Parathyroid adenoma (tissue), 2 donors: Measurements from ENCODE around the gene FGF16.

Experiments used
- H2AFZ ChIP-seq: fragments of 300-600 bp; sonication (generic); one replicate; pipeline ENCODE4 v1.7.0; 2017; ENCODE audit warnings: antibody characterized with exemption, mild to moderate bottlenecking
- H3K27ac ChIP-seq: fragments of 300-600 bp; sonication (generic); one replicate; pipeline ENCODE4 v1.7.0; 2017
- H3K27me3 ChIP-seq: fragments of 300-600 bp; sonication (generic); one replicate; pipeline ENCODE4 v1.7.0; 2017; ENCODE audit warnings: low read length; ENCODE audit not compliant: control insufficient read depth, insufficient read depth
- H3K36me3 ChIP-seq: fragments of 300-600 bp; sonication (generic); one replicate; pipeline ENCODE4 v1.7.0; 2017; ENCODE audit warnings: low read length; ENCODE audit not compliant: control insufficient read depth, insufficient read depth
- H3K4me1 ChIP-seq: fragments of 300-600 bp; sonication (generic); one replicate; pipeline ENCODE4 v1.7.0; 2017; ENCODE audit warnings: control low read depth
- H3K4me2 ChIP-seq: fragments of 300-600 bp; sonication (generic); one replicate; pipeline ENCODE4 v1.7.0; 2017; ENCODE audit warnings: low read length
- H3K4me3 ChIP-seq: fragments of 300-600 bp; sonication (generic); one replicate; pipeline ENCODE4 v1.7.0; 2017; ENCODE audit warnings: low read depth, low read length
- H3K79me2 ChIP-seq: fragments of 300-600 bp; sonication (generic); one replicate; pipeline ENCODE4 v1.7.0; 2017; ENCODE audit warnings: control low read depth
- H3K9ac ChIP-seq: fragments of 300-600 bp; sonication (generic); one replicate; pipeline ENCODE4 v1.7.0; 2017; ENCODE audit warnings: mild to moderate bottlenecking
- H3K9me3 ChIP-seq: fragments of 300-600 bp; sonication (generic); one replicate; pipeline ENCODE4 v1.7.0; 2017; ENCODE audit warnings: low read length; ENCODE audit not compliant: control insufficient read depth
- CTCF ChIP-seq: fragments of 300-600 bp; sonication (generic); IDR thresholded peaks from one replicate; pipeline ENCODE4 v1.7.0; 2017; ENCODE audit warnings: antibody characterized with exemption, mild to moderate bottlenecking
- donor health status: primary hyperparathyroidism.

FGF16 gene

GRCh38 chrX:77450415-77450814, 3.2 kb downstream of the FGF16 start:
- no peaks in the 10 kb centered on the region for H3K4me1 ChIP-seq
- no peak for TF ChIP-seq CTCF
- H3K9me3 ChIP-seq = no peaks in the 10 kb centered on the region
- H3K4me3 ChIP-seq = no peak overlapping the region
- H2AFZ ChIP-seq = no peak overlapping the region
- H3K27me3 ChIP-seq = no peaks in the 10 kb centered on the region
- H3K27ac ChIP-seq = no peak overlapping the region
- no peak overlapping the region for H3K4me2 ChIP-seq
- H3K79me2 ChIP-seq = no peaks in the 10 kb centered on the region
- H3K36me3 ChIP-seq = no peaks in the 10 kb centered on the region
- no peak overlapping the region for H3K9ac ChIP-seq

- H3K9me3 ChIP-seq = no peaks in the 10 kb centered on the region
- TF ChIP-seq CTCF = no peak
- no peaks in the 10 kb centered on the region for H3K27me3 ChIP-seq
- no peaks in the 10 kb centered on the region for H3K79me2 ChIP-seq
- no peak overlapping the region for H3K4me3 ChIP-seq
- H3K4me2 ChIP-seq = no peak overlapping the region
- H3K36me3 ChIP-seq = no peaks in the 10 kb centered on the region
- H3K27ac ChIP-seq = no peak overlapping the region
- H2AFZ ChIP-seq = no peak overlapping the region
- H3K4me1 ChIP-seq = no peaks in the 10 kb centered on the region
- H3K9ac ChIP-seq = no peak overlapping the region
Measured at GRCh38 chrX:77450996-77451395, 3.8 kb downstream of the FGF16 start.

GRCh38 chrX:77453190-77453589, 6.0 kb downstream of the FGF16 start:
- Histone ChIP-seq H3K9ac (no peak overlapping the region), H3K27me3 (no peaks in the 10 kb centered on the region), H3K4me1 (no peaks in the 10 kb centered on the region), H3K27ac (no peak overlapping the region), H3K79me2 (no peaks in the 10 kb centered on the region), H2AFZ (no peak overlapping the region), H3K4me3 (no peak overlapping the region), H3K9me3 (no peaks in the 10 kb centered on the region), H3K4me2 (no peak overlapping the region), H3K36me3 (no peaks in the 10 kb centered on the region)
- TF ChIP-seq CTCF = no peak

GRCh38 chrX:77455437-77455836, 8.2 kb downstream of the FGF16 start:
- Histone ChIP-seq H3K9ac (no peak overlapping the region), H3K9me3 (no peaks in the 10 kb centered on the region), H3K4me3 (no peak overlapping the region), H3K4me1 (no peaks in the 10 kb centered on the region), H2AFZ (no peak overlapping the region), H3K4me2 (no peak overlapping the region), H3K27me3 (no peaks in the 10 kb centered on the region), H3K36me3 (no peaks in the 10 kb centered on the region), H3K79me2 (no peaks in the 10 kb centered on the region), H3K27ac (no peak overlapping the region)
- TF ChIP-seq CTCF = no peak

GRCh38 chrX:77484045-77484444, 36.9 kb downstream of the FGF16 start:
- H3K27ac ChIP-seq = no peak overlapping the region
- no peaks in the 10 kb centered on the region for H3K27me3 ChIP-seq
- H3K36me3 ChIP-seq = no peaks in the 10 kb centered on the region
- no peak overlapping the region for H2AFZ ChIP-seq
- no peak overlapping the region for H3K9ac ChIP-seq
- no peaks in the 10 kb centered on the region for H3K9me3 ChIP-seq
- no peaks in the 10 kb centered on the region for H3K79me2 ChIP-seq
- H3K4me3 ChIP-seq = no peak overlapping the region
- TF ChIP-seq CTCF = no peak
- H3K4me2 ChIP-seq = no peak overlapping the region
- no peaks in the 10 kb centered on the region for H3K4me1 ChIP-seq
